IPS-15b (cell line): ENCODE data around the gene EDRF1.

Experiments
- H3K27me3 ChIP-seq: one replicate; pipeline ENCODE4 v1.6.1; 2013; ENCODE audit warnings: low read length; ENCODE audit not compliant: control insufficient read depth, insufficient read depth
- H3K36me3 ChIP-seq: one replicate; pipeline ENCODE4 v1.6.1; 2013; ENCODE audit warnings: low read length; ENCODE audit not compliant: control insufficient read depth, insufficient read depth
- H3K4me1 ChIP-seq: one replicate; pipeline ENCODE4 v1.6.1; 2013; ENCODE audit warnings: mild to moderate bottlenecking, low read length; ENCODE audit not compliant: control insufficient read depth, insufficient read depth
- H3K4me3 ChIP-seq: one replicate; pipeline ENCODE4 v1.5.1; 2013; ENCODE audit warnings: low read depth, low read length
- H3K9ac ChIP-seq: one replicate; pipeline ENCODE4 v1.6.1; 2013; ENCODE audit warnings: low read depth, mild to moderate bottlenecking, low read length
- H3K9me3 ChIP-seq: one replicate; pipeline ENCODE4 v1.6.1; 2013; ENCODE audit warnings: mild to moderate bottlenecking, low read length; ENCODE audit not compliant: control insufficient read depth, insufficient read depth

EDRF1 gene

GRCh38 chr10:125782616-125783015 is 63.1 kb downstream of the EDRF1 start:
- Histone ChIP-seq H3K4me1 (no peaks in the 10 kb centered on the region), H3K36me3 (no peaks in the 10 kb centered on the region), H3K9ac (no peak overlapping the region), H3K4me3 (no peak overlapping the region), H3K9me3 (no peaks in the 10 kb centered on the region), H3K27me3 (no peaks in the 10 kb centered on the region)

GRCh38 chr10:125783408-125783807 is 63.9 kb downstream of the EDRF1 start:
- no peak overlapping the region for H3K4me3 ChIP-seq

GRCh38 chr10:125783957-125784356 is 64.4 kb downstream of the EDRF1 start:
- Histone ChIP-seq H3K9ac (no peak overlapping the region), H3K4me1 (no peaks in the 10 kb centered on the region), H3K36me3 (peaks cover 3% of the 10 kb centered on the region), H3K9me3 (no peaks in the 10 kb centered on the region), H3K27me3 (no peaks in the 10 kb centered on the region), H3K4me3 (no peak overlapping the region)

More at GRCh38 chr10:125783408-125783807, 63.9 kb downstream of the EDRF1 start:
- Histone ChIP-seq H3K4me1 (no peaks in the 10 kb centered on the region), H3K9me3 (no peaks in the 10 kb centered on the region), H3K36me3 (peaks cover under 1% of the 10 kb centered on the region), H3K27me3 (no peaks in the 10 kb centered on the region), H3K9ac (no peak overlapping the region)

GRCh38 chr10:125785791-125786190 is 66.3 kb downstream of the EDRF1 start:
- no peaks in the 10 kb centered on the region for H3K9me3 ChIP-seq
- no peaks in the 10 kb centered on the region for H3K4me1 ChIP-seq
- no peaks in the 10 kb centered on the region for H3K27me3 ChIP-seq
- H3K36me3 ChIP-seq: peaks cover 3% of the 10 kb centered on the region
- no peak overlapping the region for H3K4me3 ChIP-seq
- H3K9ac ChIP-seq: no peak overlapping the region

DNA sequence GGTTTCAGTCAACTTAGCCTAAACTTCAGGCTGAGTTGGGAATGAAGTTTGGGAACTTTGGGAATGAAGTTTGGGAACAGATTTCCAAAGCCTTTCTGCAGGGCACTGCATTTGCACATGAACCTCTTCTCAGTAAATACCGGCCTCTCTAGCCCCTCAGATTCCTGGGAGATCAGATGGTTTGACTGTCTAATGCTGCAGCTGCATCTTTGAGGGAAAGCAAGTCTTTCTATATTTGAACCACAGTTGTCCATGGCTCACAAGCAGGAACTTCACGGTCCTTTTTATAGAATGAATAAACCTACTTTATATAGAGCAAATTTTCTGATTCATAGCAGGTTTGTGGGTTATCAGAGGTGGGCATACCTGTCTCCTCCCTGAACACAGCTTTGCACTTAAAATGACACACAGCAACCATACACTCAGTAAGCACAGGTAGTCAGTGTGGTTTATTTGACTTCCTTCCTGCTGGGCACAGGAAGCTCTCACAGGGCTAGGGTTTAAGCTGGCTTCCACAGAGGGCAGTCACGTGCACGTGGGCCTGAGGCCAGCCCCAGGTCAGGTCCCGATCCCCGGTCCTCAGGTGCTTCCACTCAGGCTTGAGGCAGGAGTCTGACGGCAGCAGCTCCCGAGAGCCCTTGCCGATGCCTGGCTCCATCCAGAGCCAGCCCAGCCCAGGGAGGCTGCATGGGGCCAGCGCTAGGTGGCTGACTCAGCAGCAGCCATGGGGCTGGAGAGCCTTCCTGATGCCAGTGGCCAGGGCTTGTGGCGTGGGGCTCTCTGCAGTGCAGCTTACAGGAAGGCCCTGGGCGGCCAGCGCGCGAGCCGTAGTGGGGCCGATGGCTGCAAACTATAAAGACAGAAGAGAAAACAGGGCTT is 68.9 kb downstream of the EDRF1 start:
- no peak overlapping the region for H3K9ac ChIP-seq
- no peak overlapping the region for H3K4me3 ChIP-seq
- H3K27me3 ChIP-seq: no peaks in the 10 kb centered on the region
- H3K4me1 ChIP-seq: no peaks in the 10 kb centered on the region
- H3K36me3 ChIP-seq: peaks cover 12% of the 10 kb centered on the region
- H3K9me3 ChIP-seq: no peaks in the 10 kb centered on the region

DNA sequence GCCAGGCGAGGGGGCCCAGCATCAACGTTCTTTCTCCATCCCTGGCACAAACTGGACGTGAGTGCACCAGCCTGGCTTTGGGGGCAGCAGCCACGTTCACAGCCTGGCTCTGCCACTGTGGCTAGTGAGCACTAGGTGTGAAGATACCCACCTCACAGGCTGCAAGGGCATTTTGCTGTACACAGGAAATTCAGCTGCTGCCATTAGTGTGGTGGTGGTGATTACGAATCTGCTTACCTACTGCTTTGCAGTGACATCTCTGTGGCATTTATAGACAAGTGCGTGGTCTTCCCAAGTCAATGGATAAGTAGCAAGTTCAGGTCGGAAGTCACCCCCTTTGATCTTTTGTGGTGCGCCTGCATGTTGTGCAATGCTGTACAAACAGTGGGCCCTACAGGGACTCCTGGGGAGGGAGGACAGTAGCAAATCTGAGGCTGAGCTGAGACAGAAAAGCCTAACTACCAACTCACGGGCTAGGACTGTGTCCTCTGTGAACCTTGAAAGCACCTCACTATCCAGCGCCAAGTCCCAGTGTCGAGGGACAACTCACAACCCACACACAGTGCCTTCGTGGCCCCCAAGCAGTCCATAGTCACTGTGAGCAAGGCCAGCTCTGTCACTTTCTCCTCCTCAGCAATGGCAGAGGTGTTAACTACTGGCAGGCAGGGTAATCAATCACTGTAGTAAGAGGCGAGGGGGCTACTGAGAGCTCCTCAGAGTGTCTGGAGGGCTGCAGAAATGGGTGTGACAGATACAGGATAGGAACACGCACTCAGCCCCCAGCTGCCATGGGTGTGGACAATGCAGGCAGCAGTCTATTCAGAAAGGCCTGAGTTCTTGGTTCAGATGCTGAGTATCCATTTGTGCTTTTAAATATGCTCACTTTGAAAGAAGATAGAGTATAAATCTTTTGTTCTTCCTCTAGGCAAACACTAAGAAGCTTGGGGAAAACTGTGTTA is 73.1 kb downstream of the EDRF1 start:
- no peaks in the 10 kb centered on the region for H3K4me1 ChIP-seq
- no peak overlapping the region for H3K4me3 ChIP-seq
- H3K27me3 ChIP-seq: no peaks in the 10 kb centered on the region
- no peaks in the 10 kb centered on the region for H3K9me3 ChIP-seq
- peaks cover 14% of the 10 kb centered on the region for H3K36me3 ChIP-seq
- H3K9ac ChIP-seq: no peak overlapping the region

DNA sequence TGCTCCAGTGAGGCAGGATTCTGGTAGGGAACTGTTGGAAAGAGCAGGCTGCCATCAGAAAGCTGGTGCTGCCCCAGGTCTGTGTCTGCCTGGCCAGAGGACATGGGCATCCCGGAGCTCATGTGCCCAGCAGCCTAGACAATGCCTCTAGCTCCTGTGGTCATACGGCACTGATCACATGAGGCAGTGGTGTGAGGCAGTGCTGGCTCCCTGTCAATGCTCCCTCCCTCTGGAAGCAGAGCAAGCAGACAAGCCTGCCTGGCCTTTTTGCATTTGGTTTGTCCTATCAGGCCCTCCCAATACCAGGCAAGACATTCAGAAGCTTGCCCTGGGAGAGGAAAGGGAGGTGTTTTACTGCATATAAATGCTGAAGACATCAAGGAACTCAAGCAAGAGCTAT is 75.6 kb downstream of the EDRF1 start:
- Histone ChIP-seq H3K9me3 (no peaks in the 10 kb centered on the region), H3K27me3 (no peaks in the 10 kb centered on the region), H3K9ac (no peak overlapping the region), H3K36me3 (peaks cover 12% of the 10 kb centered on the region), H3K4me1 (no peaks in the 10 kb centered on the region), H3K4me3 (no peak overlapping the region)

- Histone ChIP-seq H3K4me1 (no peaks in the 10 kb centered on the region), H3K27me3 (no peaks in the 10 kb centered on the region), H3K36me3 (peaks cover 12% of the 10 kb centered on the region), H3K4me3 (no peak overlapping the region), H3K9me3 (no peaks in the 10 kb centered on the region), H3K9ac (no peak overlapping the region)
These were observed 76.2 kb downstream of the EDRF1 start for GRCh38 chr10:125795637-125796190.

GRCh38 chr10:125797424-125797823 is 77.9 kb downstream of the EDRF1 start:
- Histone ChIP-seq H3K4me1 (no peaks in the 10 kb centered on the region), H3K9me3 (no peaks in the 10 kb centered on the region), H3K9ac (no peak overlapping the region), H3K36me3 (peaks cover 8% of the 10 kb centered on the region), H3K4me3 (no peak overlapping the region), H3K27me3 (no peaks in the 10 kb centered on the region)

GRCh38 chr10:125797994-125798662 is 78.6 kb downstream of the EDRF1 start:
- H3K4me1 ChIP-seq: no peaks in the 10 kb centered on the region
- H3K27me3 ChIP-seq: no peaks in the 10 kb centered on the region
- no peaks in the 10 kb centered on the region for H3K9me3 ChIP-seq
- no peak overlapping the region for H3K9ac ChIP-seq
- peaks cover 2% of the 10 kb centered on the region for H3K36me3 ChIP-seq
- no peak overlapping the region for H3K4me3 ChIP-seq
